Adrenal gland (tissue), 12 donors: ENCODE results near the gene RBMS1. TPM values are rescaled to one million over a fixed set of nuclear protein-coding genes. Genes with fewer than 3 reads are reported as not detected.

Experiments used
- DNase-seq, 7 donors: peaks; one replicate each; pipeline ENCODE4 v3.0.0-alpha.2; 2019 to 2020
- H3K27ac ChIP-seq, 5 donors: fragments of 200-600 bp; sonication (generic) in 4 of 5; 1 replicate in 3 of 5; 2 replicates in 2 of 5; pipeline versions ENCODE4 v1.5.1 to v1.8.0; 2016 to 2020; ENCODE audit warnings: mild to moderate bottlenecking in 1 of 5
- H3K27me3 ChIP-seq: fragments of 200-600 bp; 2 replicates; pipeline ENCODE4 v1.8.0; 2021
- H3K36me3 ChIP-seq, 2 donors: fragments of 200-600 bp; replicated peaks in 1 of 2; 1 replicate in 1 of 2; 2 replicates in 1 of 2; pipeline versions ENCODE4 v1.5.1 to v1.8.0; 2018 to 2022
- H3K4me1 ChIP-seq, 2 donors: fragments of 200-600 bp; replicated peaks in 1 of 2; 1 replicate in 1 of 2; 2 replicates in 1 of 2; pipeline versions ENCODE4 v1.5.1 to v1.8.0; 2018 to 2021
- H3K4me3 ChIP-seq, 4 donors: fragments of 200-600 bp; sonication (generic) in 3 of 4; one replicate each; pipeline ENCODE4 v1.5.1; 2016 to 2018
- H3K9me3 ChIP-seq, 3 donors: fragments of 200-600 bp; sonication (generic) in 1 of 3; replicated peaks in 1 of 3; 1 replicate in 2 of 3; 2 replicates in 1 of 3; pipeline versions ENCODE4 v1.5.1 to v1.8.0; 2016 to 2021
- CTCF ChIP-seq, 6 experiments: fragments of 450-650 bp in 4 of 6; fragments of 200-600 bp in 2 of 6; sonication (generic) in 1 of 6; IDR thresholded peaks; 1 replicate in 5 of 6; 2 replicates in 1 of 6; pipeline versions ENCODE4 v1.5.1 to v1.8.0; 2016 to 2021; ENCODE audit warnings: antibody characterized with exemption in 6 of 6, mild to moderate bottlenecking in 2 of 6, moderate library complexity in 1 of 6
- POLR2A ChIP-seq, 2 donors: fragments of 450-650 bp; IDR thresholded peaks; one replicate each; pipeline ENCODE4 v1.6.1; 2017; ENCODE audit warnings: antibody characterized with exemption in 2 of 2, mild to moderate bottlenecking in 2 of 2, moderate library complexity in 1 of 2
- WGBS, 4 donors: extraction: QIAGEN DNeasy Blood & Tissue Kit in 2 of 4; methylation state at CpG; one replicate each; pipeline versions ENCODE4 v1.1.5 to v1.1.7; 2013 to 2017; 5-methylcytosine and 5-hydroxymethylcytosine counted together
- intact Hi-C, 2 donors: fragments of 100-400 bp; cut with DNase I; formaldehyde crosslinking; loops; one replicate each; pipeline versions ENCODE4 v1.14.1 to v1.15.0; 2022 to 2023
- polyA plus RNA-seq, 3 donors: library from polyadenylated mRNA; stranded (reverse); fragments of 200-250 nt in 2 of 3; fragments of 350-450 nt in 1 of 3; fragmentation: Illumina TruSeq in 1 of 3; extraction: RNeasy Lipid Tissue Mini Kit (QIAGEN cat#74804) in 1 of 3; gene quantifications; one replicate each; pipeline ENCODE4 v1.2.3, GENCODE V29; 2013 to 2014
- total RNA-seq, 9 donors: library from RNA; depleted of rRNA in 4 of 9; stranded (reverse); fragments of >200 nt in 4 of 9; fragments of 120-200 nt in 1 of 9; fragmentation: NEBNext Ultra II Directional in 1 of 9; extraction: Animal tissue kit (Norgen Biotek cat#: 25700) in 1 of 9; gene quantifications; one replicate each; pipeline versions ENCODE4 v1.1.0 to v1.2.4, GENCODE V29; 2013 to 2023
- donor health status: healthy with polysubstance abuse.
- donor health status: Bipolar disorder and iron deficiency.
- donor health status: DM: yes; HTN: yes; CAD: no.
- donor health status: DM: no; HTN: no; CAD: no.
- donor health status: DM: no; HTN: no; CAD: no.
- donor health status: DM: yes; HTN: yes; CAD: no.

The RBMS1 gene
- total and polyA plus RNA-seq, 12 donors: 24.2 to 62.1 (median 37.1) TPM

GRCh38 chr2:160222546-160223283 lies 270.9 kb downstream of the RBMS1 start:
- 79 to 91% (median 83%) methylated on average over 7 of the region's 7 CpGs for WGBS, 4 donors
- H3K4me1 ChIP-seq: peaks cover 0 to 20% of the 10 kb centered on the region in 2 donors
- peak overlapping the region in 1 of 5 donors; percentile 86 for H3K27ac ChIP-seq
- no peak for DNase-seq
- TF ChIP-seq POLR2A (IDR thresholded peaks at IDR 0.05) (no peak), CTCF (IDR thresholded peaks at IDR 0.05) (no peak)
- H3K9me3 ChIP-seq: no peaks in the 10 kb centered on the region
- H3K36me3 ChIP-seq: no peaks in the 10 kb centered on the region
- H3K27me3 ChIP-seq: no peaks in the 10 kb centered on the region
- H3K4me3 ChIP-seq: no peak overlapping the region
- intact Hi-C loops: no loop called here
